Fibroblast of lung (primary cell): ENCODE results near the gene TUBGCP6.

Experiments used
- CTCF ChIP-seq, 2 donors: IDR thresholded peaks in 1 of 2; conservative IDR thresholded peaks in 1 of 2; 1 replicate in 1 of 2; 2 replicates in 1 of 2; pipeline ENCODE4 v1.5.1; 2011 to 2012; ENCODE audit warnings: low read length in 2 of 2, control low read depth in 1 of 2, inconsistent platforms in 1 of 2, low read depth in 1 of 2, mild to moderate bottlenecking in 1 of 2
- EZH2 ChIP-seq: IDR thresholded peaks from 2 replicates; pipeline ENCODE4 v1.5.1; 2012; ENCODE audit warnings: low read length, control low read depth, mild to moderate bottlenecking; ENCODE audit errors: missing control alignments

GRCh38 chr22:50266994-50267393 is 22.2 kb upstream of the TUBGCP6 start:
- TF ChIP-seq EZH2 (no peak), CTCF (conservative IDR thresholded peaks at IDR 0.05 in 1 of 2, IDR thresholded peaks at IDR 0.05 in 1 of 2; ENCODE audit: low read depth in 1 of 2, low read length in 2 of 2) (no peak)
